WTC11 (cell line): ENCODE data around the gene SGCA. TPM values are rescaled to one million over a fixed set of nuclear protein-coding genes. Genes with fewer than 3 reads are reported as not detected.

ENCODE experiments used
- ATAC-seq: fragments of 200-7000 bp; cut with Tn5 transposase; 2 replicates; pipeline ENCODE4 v1.10.0; 2021; ENCODE audit warnings: mild to moderate bottlenecking, moderate library complexity
- CTCF ChIA-PET: fragments of 300-600 bp; sonication (Branson Sonifier 250); formaldehyde crosslinking; loops from one replicate; lab custom pipeline; 2021; ENCODE audit warnings: antibody characterized with exemption; lab: Charles Lee
- POLR2A ChIA-PET: fragments of 350-600 bp; sonication (Branson Sonifier 250); formaldehyde crosslinking; loops from one replicate; lab custom pipeline; 2021; ENCODE audit warnings: antibody characterized with exemption; lab: Charles Lee
- DNase-seq: peaks from one replicate; pipeline ENCODE4 v3.0.0; 2021; ENCODE audit warnings: low spot score
- H3K27ac Mint-ChIP-seq: 2 replicates; pipeline ENCODE4 v1.8.0; 2021; ENCODE audit warnings: mixed read lengths
- H3K27me3 Mint-ChIP-seq: 2 replicates; pipeline ENCODE4 v1.8.0; 2021; ENCODE audit warnings: low read depth, mild to moderate bottlenecking, moderate library complexity, mixed read lengths
- H3K36me3 Mint-ChIP-seq: 2 replicates; pipeline ENCODE4 v1.8.0; 2021; ENCODE audit warnings: mixed read lengths
- H3K4me1 Mint-ChIP-seq: 2 replicates; pipeline ENCODE4 v1.8.0; 2022; ENCODE audit warnings: mixed read lengths
- H3K4me3 Mint-ChIP-seq: 2 replicates; pipeline ENCODE4 v1.8.0; 2021; ENCODE audit warnings: mild to moderate bottlenecking, moderate library complexity, mixed read lengths
- H3K9me3 Mint-ChIP-seq: 2 replicates; pipeline ENCODE4 v1.8.0; 2021; ENCODE audit warnings: mixed read lengths
- ATF1 ChIP-seq: sonication (generic); formaldehyde crosslinking; IDR thresholded peaks from 2 replicates; pipeline ENCODE4 v1.8.1; 2023; ENCODE audit warnings: mild to moderate bottlenecking, moderate library complexity, missing genetic modification reagents
- CREM ChIP-seq: sonication (generic); formaldehyde crosslinking; IDR thresholded peaks from 2 replicates; pipeline ENCODE4 v1.8.1; 2022; ENCODE audit warnings: mild to moderate bottlenecking, missing genetic modification reagents, moderate library complexity
- ETV6 ChIP-seq: sonication (generic); formaldehyde crosslinking; IDR thresholded peaks from 2 replicates; pipeline ENCODE4 v1.8.1; 2022; ENCODE audit warnings: mild to moderate bottlenecking, missing genetic modification reagents
- FOXJ3 ChIP-seq: sonication (generic); formaldehyde crosslinking; IDR thresholded peaks from 2 replicates; pipeline ENCODE4 v1.9.0; 2021; ENCODE audit warnings: missing genetic modification reagents, mild to moderate bottlenecking, borderline replicate concordance
- FOXK1 ChIP-seq: sonication (generic); formaldehyde crosslinking; IDR thresholded peaks from 2 replicates; pipeline ENCODE4 v1.8.0; 2022; ENCODE audit warnings: mild to moderate bottlenecking, moderate library complexity, missing genetic modification reagents
- GTF2I ChIP-seq: fragments of 250-450 bp; sonication (Bioruptor Pico); conservative IDR thresholded peaks from 2 replicates; pipeline ENCODE4 v1.4.0; 2021; ENCODE audit warnings: mild to moderate bottlenecking
- NFYB ChIP-seq: sonication (generic); formaldehyde crosslinking; conservative IDR thresholded peaks from 2 replicates; pipeline ENCODE4 v1.8.0; 2022; ENCODE audit warnings: low read depth, missing genetic modification reagents
- SOX15 ChIP-seq: fragments of 250-450 bp; sonication (Bioruptor Pico); IDR thresholded peaks from 2 replicates; pipeline ENCODE4 v1.9.0; 2021; ENCODE audit warnings: mild to moderate bottlenecking
- TCF7 ChIP-seq: sonication (generic); formaldehyde crosslinking; IDR thresholded peaks from 2 replicates; pipeline ENCODE4 v1.8.0; 2022; ENCODE audit warnings: mild to moderate bottlenecking, low read depth, missing genetic modification reagents, moderate library complexity
- TP53 ChIP-seq: sonication (generic); formaldehyde crosslinking; IDR thresholded peaks from 2 replicates; pipeline ENCODE4 v1.8.1; 2023; ENCODE audit warnings: mild to moderate bottlenecking, missing genetic modification reagents
- ZNF317 ChIP-seq: sonication (generic); formaldehyde crosslinking; IDR thresholded peaks from 2 replicates; pipeline ENCODE4 v1.8.1; 2023; ENCODE audit warnings: low read depth, mild to moderate bottlenecking, moderate library complexity, missing genetic modification reagents, borderline replicate concordance
- ZNF423 ChIP-seq: fragments of 250-450 bp; sonication (Bioruptor Pico); IDR thresholded peaks from 2 replicates; pipeline ENCODE4 v2.1.2; 2022; ENCODE audit warnings: mild to moderate bottlenecking, moderate library complexity
- ZNF671 ChIP-seq: fragments of 250-450 bp; sonication (Bioruptor Pico); IDR thresholded peaks from 2 replicates; pipeline ENCODE4 v1.8.0; 2021; ENCODE audit warnings: mild to moderate bottlenecking
- total RNA-seq: library from RNA; stranded (reverse); gene quantifications from 3 replicates; pipeline ENCODE4 v1.2.3, GENCODE V29; 2021
- TF ChIP-seq, protein P1 (sequence below): sonication (generic); formaldehyde crosslinking; IDR thresholded peaks from 2 replicates; pipeline ENCODE4 v1.8.1; 2023; ENCODE audit warnings: mild to moderate bottlenecking, missing genetic modification reagents
- TF ChIP-seq, protein P2 (sequence below): sonication (generic); formaldehyde crosslinking; IDR thresholded peaks from 2 replicates; pipeline ENCODE4 v1.8.1; 2022; ENCODE audit warnings: low read depth, mild to moderate bottlenecking, moderate library complexity, missing genetic modification reagents, borderline replicate concordance
- TF ChIP-seq, protein P3 (sequence below): fragments of 250-450 bp; sonication (Bioruptor Pico); IDR thresholded peaks from 2 replicates; pipeline ENCODE4 v1.8.0; 2021; ENCODE audit warnings: mild to moderate bottlenecking
- TF ChIP-seq, protein P4 (sequence below): sonication (generic); formaldehyde crosslinking; IDR thresholded peaks from 2 replicates; pipeline ENCODE4 v1.8.1; 2023; ENCODE audit warnings: mild to moderate bottlenecking, missing genetic modification reagents, moderate library complexity
- TF ChIP-seq, protein P5 (sequence below): sonication (generic); formaldehyde crosslinking; IDR thresholded peaks from 2 replicates; pipeline ENCODE4 v1.8.1; 2023; ENCODE audit warnings: mild to moderate bottlenecking, missing genetic modification reagents, borderline replicate concordance
- TF ChIP-seq, protein P6 (sequence below): sonication (generic); formaldehyde crosslinking; IDR thresholded peaks from 2 replicates; pipeline ENCODE4 v1.8.1; 2022; ENCODE audit warnings: missing genetic modification reagents, borderline replicate concordance
- TF ChIP-seq, protein P7 (sequence below): sonication (generic); formaldehyde crosslinking; IDR thresholded peaks from 2 replicates; pipeline ENCODE4 v1.8.1; 2023; ENCODE audit warnings: mild to moderate bottlenecking, missing genetic modification reagents

Gene SGCA
- total RNA-seq, 1 experiment from 2014 or later: 1.0 TPM

DNA sequence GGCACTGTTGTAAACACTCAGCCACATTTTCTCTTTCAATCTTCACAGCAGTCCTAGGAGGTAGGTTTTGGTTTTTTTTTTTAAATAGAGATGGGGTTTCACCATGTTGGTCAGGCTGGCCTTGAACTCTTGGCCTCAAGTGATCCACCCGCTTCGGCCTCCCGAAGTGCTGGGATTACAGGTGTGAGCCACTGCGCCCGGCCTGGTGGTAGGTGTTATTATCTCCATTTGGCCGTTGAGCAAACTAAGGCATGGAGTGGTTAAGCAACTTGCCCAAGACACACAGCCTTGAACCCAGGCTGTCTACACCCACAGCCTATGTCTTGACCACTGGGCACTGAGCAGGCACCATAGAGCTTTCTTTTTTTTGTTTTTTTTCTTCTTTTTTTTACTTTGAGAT, 8.6 kb downstream of the SGCA start:
- Mint-ChIP-seq H3K4me3 (no peak overlapping the region), H3K27ac (no peak overlapping the region), H3K36me3 (no peaks in the 10 kb centered on the region), H3K4me1 (peaks cover 19% of the 10 kb centered on the region), H3K27me3 (peaks cover 6% of the 10 kb centered on the region; the same call in 1 of the 2 replicates), H3K9me3 (no peaks in the 10 kb centered on the region)
- POLR2A ChIA-PET: no interaction called here
- DNase-seq: no peak
- TF ChIP-seq CREM (CRISPR knock-in tag): no peak
- TF ChIP-seq, protein P1, sequence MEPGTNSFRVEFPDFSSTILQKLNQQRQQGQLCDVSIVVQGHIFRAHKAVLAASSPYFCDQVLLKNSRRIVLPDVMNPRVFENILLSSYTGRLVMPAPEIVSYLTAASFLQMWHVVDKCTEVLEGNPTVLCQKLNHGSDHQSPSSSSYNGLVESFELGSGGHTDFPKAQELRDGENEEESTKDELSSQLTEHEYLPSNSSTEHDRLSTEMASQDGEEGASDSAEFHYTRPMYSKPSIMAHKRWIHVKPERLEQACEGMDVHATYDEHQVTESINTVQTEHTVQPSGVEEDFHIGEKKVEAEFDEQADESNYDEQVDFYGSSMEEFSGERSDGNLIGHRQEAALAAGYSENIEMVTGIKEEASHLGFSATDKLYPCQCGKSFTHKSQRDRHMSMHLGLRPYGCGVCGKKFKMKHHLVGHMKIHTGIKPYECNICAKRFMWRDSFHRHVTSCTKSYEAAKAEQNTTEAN: no peak
- TF ChIP-seq TCF7 (CRISPR knock-in tag): no peak
- TF ChIP-seq FOXK1 (CRISPR knock-in tag): no peak
- TF ChIP-seq, protein P2, sequence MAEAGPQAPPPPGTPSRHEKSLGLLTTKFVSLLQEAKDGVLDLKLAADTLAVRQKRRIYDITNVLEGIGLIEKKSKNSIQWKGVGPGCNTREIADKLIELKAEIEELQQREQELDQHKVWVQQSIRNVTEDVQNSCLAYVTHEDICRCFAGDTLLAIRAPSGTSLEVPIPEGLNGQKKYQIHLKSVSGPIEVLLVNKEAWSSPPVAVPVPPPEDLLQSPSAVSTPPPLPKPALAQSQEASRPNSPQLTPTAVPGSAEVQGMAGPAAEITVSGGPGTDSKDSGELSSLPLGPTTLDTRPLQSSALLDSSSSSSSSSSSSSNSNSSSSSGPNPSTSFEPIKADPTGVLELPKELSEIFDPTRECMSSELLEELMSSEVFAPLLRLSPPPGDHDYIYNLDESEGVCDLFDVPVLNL (CRISPR knock-in tag): no peak
- TF ChIP-seq, protein P3, sequence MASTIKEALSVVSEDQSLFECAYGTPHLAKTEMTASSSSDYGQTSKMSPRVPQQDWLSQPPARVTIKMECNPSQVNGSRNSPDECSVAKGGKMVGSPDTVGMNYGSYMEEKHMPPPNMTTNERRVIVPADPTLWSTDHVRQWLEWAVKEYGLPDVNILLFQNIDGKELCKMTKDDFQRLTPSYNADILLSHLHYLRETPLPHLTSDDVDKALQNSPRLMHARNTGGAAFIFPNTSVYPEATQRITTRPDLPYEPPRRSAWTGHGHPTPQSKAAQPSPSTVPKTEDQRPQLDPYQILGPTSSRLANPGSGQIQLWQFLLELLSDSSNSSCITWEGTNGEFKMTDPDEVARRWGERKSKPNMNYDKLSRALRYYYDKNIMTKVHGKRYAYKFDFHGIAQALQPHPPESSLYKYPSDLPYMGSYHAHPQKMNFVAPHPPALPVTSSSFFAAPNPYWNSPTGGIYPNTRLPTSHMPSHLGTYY (CRISPR knock-in tag): no peak
- no peak for TF ChIP-seq GTF2I (CRISPR knock-in tag)
- TF ChIP-seq ZNF671 (CRISPR knock-in tag): no peak
- no peak for TF ChIP-seq NFYB (CRISPR knock-in tag)
- no peak for TF ChIP-seq ATF1 (CRISPR knock-in tag)
- TF ChIP-seq SOX15 (CRISPR knock-in tag): no peak
- no peak for TF ChIP-seq TP53
- TF ChIP-seq, protein P4, sequence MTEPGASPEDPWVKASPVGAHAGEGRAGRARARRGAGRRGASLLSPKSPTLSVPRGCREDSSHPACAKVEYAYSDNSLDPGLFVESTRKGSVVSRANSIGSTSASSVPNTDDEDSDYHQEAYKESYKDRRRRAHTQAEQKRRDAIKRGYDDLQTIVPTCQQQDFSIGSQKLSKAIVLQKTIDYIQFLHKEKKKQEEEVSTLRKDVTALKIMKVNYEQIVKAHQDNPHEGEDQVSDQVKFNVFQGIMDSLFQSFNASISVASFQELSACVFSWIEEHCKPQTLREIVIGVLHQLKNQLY: no peak
- ATAC-seq: no peak
- CTCF ChIA-PET: interaction anchor here (2.0 to 2.9 kb wide), 2 partner anchors 26 to 100 kb away, joined by 5 to 14 read pairs; partner anchors contain the start of genes COL1A1 and TMEM92

DNA sequence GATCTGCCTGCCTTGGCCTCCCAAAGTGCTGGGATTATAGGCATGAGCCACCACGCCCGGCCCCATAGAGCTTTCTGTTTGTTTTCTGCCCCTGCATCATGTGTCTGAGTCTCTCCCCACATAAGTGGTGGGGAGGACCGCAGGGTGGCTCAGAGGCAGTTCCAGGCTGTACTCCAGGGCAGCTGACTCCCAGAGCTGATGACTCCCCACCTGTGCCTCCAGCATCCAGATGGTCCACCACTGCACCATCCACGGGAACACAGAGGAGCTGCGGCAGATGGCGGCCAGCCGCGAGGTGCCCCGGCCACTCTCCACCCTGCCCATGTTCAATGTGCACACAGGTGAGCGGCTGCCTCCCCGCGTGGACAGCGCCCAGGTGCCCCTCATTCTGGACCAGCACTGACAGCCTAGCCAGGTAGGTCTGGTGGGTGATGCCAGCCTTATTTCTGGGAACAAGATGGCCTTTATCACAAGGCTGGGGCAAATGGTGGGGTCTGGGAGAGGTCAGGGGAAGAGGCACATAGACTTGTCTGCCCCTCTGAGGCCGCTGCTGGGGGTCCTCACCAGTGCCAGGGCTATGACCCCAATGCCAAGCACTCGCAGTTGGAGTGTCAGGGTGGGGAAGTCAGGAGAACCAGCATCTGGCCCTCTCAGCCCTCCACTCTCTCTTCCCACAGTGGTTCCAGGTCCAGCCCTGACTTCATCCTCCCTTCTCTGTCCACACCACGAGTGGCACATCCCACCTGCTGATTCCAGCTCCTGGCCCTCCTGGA, 9.4 kb downstream of the SGCA start:
- H3K4me3 Mint-ChIP-seq: no peak overlapping the region
- ATAC-seq: no peak
- no peak for TF ChIP-seq ZNF423 (CRISPR knock-in tag)
- TF ChIP-seq, protein P5, sequence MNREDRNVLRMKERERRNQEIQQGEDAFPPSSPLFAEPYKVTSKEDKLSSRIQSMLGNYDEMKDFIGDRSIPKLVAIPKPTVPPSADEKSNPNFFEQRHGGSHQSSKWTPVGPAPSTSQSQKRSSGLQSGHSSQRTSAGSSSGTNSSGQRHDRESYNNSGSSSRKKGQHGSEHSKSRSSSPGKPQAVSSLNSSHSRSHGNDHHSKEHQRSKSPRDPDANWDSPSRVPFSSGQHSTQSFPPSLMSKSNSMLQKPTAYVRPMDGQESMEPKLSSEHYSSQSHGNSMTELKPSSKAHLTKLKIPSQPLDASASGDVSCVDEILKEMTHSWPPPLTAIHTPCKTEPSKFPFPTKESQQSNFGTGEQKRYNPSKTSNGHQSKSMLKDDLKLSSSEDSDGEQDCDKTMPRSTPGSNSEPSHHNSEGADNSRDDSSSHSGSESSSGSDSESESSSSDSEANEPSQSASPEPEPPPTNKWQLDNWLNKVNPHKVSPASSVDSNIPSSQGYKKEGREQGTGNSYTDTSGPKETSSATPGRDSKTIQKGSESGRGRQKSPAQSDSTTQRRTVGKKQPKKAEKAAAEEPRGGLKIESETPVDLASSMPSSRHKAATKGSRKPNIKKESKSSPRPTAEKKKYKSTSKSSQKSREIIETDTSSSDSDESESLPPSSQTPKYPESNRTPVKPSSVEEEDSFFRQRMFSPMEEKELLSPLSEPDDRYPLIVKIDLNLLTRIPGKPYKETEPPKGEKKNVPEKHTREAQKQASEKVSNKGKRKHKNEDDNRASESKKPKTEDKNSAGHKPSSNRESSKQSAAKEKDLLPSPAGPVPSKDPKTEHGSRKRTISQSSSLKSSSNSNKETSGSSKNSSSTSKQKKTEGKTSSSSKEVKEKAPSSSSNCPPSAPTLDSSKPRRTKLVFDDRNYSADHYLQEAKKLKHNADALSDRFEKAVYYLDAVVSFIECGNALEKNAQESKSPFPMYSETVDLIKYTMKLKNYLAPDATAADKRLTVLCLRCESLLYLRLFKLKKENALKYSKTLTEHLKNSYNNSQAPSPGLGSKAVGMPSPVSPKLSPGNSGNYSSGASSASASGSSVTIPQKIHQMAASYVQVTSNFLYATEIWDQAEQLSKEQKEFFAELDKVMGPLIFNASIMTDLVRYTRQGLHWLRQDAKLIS: no peak
- no peak for TF ChIP-seq ZNF671 (CRISPR knock-in tag)
- TF ChIP-seq, protein P6, sequence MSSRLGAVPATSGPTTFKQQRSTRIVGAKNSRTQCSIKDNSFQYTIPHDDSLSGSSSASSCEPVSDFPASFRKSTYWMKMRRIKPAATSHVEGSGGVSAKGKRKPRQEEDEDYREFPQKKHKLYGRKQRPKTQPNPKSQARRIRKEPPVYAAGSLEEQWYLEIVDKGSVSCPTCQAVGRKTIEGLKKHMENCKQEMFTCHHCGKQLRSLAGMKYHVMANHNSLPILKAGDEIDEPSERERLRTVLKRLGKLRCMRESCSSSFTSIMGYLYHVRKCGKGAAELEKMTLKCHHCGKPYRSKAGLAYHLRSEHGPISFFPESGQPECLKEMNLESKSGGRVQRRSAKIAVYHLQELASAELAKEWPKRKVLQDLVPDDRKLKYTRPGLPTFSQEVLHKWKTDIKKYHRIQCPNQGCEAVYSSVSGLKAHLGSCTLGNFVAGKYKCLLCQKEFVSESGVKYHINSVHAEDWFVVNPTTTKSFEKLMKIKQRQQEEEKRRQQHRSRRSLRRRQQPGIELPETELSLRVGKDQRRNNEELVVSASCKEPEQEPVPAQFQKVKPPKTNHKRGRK (CRISPR knock-in tag): no peak
- TF ChIP-seq ETV6: no peak
- TF ChIP-seq FOXJ3: no peak
- TF ChIP-seq ZNF317: no peak
- TF ChIP-seq, protein P7, sequence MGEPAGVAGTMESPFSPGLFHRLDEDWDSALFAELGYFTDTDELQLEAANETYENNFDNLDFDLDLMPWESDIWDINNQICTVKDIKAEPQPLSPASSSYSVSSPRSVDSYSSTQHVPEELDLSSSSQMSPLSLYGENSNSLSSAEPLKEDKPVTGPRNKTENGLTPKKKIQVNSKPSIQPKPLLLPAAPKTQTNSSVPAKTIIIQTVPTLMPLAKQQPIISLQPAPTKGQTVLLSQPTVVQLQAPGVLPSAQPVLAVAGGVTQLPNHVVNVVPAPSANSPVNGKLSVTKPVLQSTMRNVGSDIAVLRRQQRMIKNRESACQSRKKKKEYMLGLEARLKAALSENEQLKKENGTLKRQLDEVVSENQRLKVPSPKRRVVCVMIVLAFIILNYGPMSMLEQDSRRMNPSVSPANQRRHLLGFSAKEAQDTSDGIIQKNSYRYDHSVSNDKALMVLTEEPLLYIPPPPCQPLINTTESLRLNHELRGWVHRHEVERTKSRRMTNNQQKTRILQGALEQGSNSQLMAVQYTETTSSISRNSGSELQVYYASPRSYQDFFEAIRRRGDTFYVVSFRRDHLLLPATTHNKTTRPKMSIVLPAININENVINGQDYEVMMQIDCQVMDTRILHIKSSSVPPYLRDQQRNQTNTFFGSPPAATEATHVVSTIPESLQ (CRISPR knock-in tag): no peak
- TF ChIP-seq, protein P2 (CRISPR knock-in tag): no peak
- TF ChIP-seq, all 79 proteins: peak for 0
- no peak for DNase-seq
- Mint-ChIP-seq H3K9me3 (no peaks in the 10 kb centered on the region), H3K4me1 (peaks cover 19% of the 10 kb centered on the region), H3K27ac (no peak overlapping the region), H3K36me3 (no peaks in the 10 kb centered on the region), H3K27me3 (peaks cover 6% of the 10 kb centered on the region; the same call in 1 of the 2 replicates)
- POLR2A ChIA-PET: no interaction called here
- CTCF ChIA-PET: interaction anchor here (2.0 to 3.5 kb wide), 3 partner anchors 25 to 158 kb away, joined by 5 to 16 read pairs (median 14); partner anchors contain the start of genes COL1A1 and TMEM92
